Osteoblast (primary cell): Measurements from ENCODE around the gene P3H1. TPM values are rescaled to one million over a fixed set of nuclear protein-coding genes. Genes with fewer than 3 reads are reported as not detected.
A peak's percentile ranks its signal among the peaks of the same experiment; 100 is the strongest.

ENCODE experiments used
- DNase-seq: peaks from one replicate; pipeline ENCODE4 v3.0.0; 2011; ENCODE audit warnings: low spot score, mixed read lengths; ENCODE audit not compliant: insufficient read length; ENCODE audit errors: missing footprints
- H2AFZ ChIP-seq: 2 replicates; pipeline ENCODE4 v1.6.0; 2011; ENCODE audit warnings: mild to moderate bottlenecking, low read length
- H3K27ac ChIP-seq: 2 replicates; pipeline ENCODE4 v1.5.1; 2011; ENCODE audit warnings: mild to moderate bottlenecking, low read depth, low read length, moderate library complexity
- H3K27me3 ChIP-seq: 2 replicates; pipeline ENCODE4 v1.6.0; 2012; ENCODE audit warnings: mild to moderate bottlenecking, control low read depth, inconsistent platforms, low read length, moderate library complexity; ENCODE audit not compliant: insufficient read depth
- H3K36me3 ChIP-seq: 2 replicates; pipeline ENCODE4 v1.5.1; 2011; ENCODE audit warnings: mild to moderate bottlenecking, low read length, control low read depth, moderate library complexity; ENCODE audit not compliant: insufficient read depth
- H3K4me1 ChIP-seq: 2 replicates; pipeline ENCODE4 v1.5.1; 2011; ENCODE audit warnings: mild to moderate bottlenecking, low read length, control low read depth, moderate library complexity; ENCODE audit not compliant: insufficient read depth
- H3K4me2 ChIP-seq: 2 replicates; pipeline ENCODE4 v1.6.0; 2011; ENCODE audit warnings: mild to moderate bottlenecking, low read length; ENCODE audit not compliant: insufficient read depth
- H3K4me3 ChIP-seq: fragments of 200-600 bp; sonication (generic); 3 replicates; pipeline ENCODE4 v1.5.1; 2012; ENCODE audit warnings: mild to moderate bottlenecking, low read length, inconsistent platforms; ENCODE audit not compliant: insufficient read depth
- H3K79me2 ChIP-seq: 2 replicates; pipeline ENCODE4 v1.6.0; 2012; ENCODE audit warnings: mild to moderate bottlenecking, low read length, control low read depth, inconsistent platforms; ENCODE audit not compliant: insufficient read depth
- H3K9me3 ChIP-seq: 2 replicates; pipeline ENCODE4 v1.5.1; 2011; ENCODE audit warnings: low read depth, low read length, control low read depth
- H4K20me1 ChIP-seq: 2 replicates; pipeline ENCODE4 v1.6.0; 2012; ENCODE audit warnings: mild to moderate bottlenecking, low read length, control low read depth; ENCODE audit not compliant: insufficient read depth
- total RNA-seq: library from RNA; depleted of rRNA; stranded (reverse); fragments of >200 nt; gene quantifications from 2 replicates; pipeline ENCODE4 v1.2.3, GENCODE V29; 2012
- TF ChIP-seq, protein P1 (sequence below): IDR thresholded peaks from 2 replicates; pipeline ENCODE4 v1.5.1; 2011; ENCODE audit warnings: mild to moderate bottlenecking, low read depth, low read length, moderate library complexity; ENCODE audit errors: extremely low read depth

Gene P3H1
- total RNA-seq, 1 donor, result 213 TPM

DNA sequence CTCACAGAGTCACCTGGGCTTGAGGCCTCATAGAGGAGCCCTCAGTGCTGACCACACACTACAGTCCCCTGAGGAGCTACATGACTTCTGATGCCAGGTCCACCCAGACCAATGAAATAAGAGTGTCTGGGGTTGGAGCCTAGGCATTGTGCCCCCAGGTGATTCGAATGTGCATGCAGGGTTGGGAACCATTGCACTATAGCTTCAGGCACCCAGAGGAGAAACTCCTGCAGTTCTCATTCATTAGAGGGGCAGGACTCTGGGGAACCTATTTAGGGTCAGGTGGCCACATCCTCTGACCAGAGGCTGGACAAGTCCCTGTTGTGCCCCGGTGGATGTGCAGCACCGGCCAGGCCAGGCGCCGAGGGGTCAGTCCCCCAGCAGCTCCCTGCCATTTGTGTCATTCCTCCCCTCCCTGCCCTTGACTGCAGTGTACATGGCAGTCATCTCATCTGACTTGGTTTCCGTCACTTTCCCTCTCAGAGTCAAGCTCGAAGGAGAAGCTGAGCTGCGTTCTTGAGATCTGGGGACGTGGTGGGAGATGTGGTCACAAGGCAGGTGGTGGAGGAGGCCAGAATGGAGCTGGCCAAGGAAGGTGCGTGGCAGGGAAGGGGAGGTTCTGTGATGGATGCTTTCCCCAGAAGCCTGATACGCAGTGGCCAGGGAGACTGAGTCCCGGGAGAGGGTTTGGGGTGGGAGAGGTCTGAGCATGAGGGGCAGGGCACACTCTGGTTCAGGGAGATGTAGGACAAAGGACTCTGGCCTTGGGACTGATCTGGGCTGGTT, 33.2 kb downstream of the P3H1 start:
- TF ChIP-seq, protein P1, sequence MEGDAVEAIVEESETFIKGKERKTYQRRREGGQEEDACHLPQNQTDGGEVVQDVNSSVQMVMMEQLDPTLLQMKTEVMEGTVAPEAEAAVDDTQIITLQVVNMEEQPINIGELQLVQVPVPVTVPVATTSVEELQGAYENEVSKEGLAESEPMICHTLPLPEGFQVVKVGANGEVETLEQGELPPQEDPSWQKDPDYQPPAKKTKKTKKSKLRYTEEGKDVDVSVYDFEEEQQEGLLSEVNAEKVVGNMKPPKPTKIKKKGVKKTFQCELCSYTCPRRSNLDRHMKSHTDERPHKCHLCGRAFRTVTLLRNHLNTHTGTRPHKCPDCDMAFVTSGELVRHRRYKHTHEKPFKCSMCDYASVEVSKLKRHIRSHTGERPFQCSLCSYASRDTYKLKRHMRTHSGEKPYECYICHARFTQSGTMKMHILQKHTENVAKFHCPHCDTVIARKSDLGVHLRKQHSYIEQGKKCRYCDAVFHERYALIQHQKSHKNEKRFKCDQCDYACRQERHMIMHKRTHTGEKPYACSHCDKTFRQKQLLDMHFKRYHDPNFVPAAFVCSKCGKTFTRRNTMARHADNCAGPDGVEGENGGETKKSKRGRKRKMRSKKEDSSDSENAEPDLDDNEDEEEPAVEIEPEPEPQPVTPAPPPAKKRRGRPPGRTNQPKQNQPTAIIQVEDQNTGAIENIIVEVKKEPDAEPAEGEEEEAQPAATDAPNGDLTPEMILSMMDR, result no peak

DNA sequence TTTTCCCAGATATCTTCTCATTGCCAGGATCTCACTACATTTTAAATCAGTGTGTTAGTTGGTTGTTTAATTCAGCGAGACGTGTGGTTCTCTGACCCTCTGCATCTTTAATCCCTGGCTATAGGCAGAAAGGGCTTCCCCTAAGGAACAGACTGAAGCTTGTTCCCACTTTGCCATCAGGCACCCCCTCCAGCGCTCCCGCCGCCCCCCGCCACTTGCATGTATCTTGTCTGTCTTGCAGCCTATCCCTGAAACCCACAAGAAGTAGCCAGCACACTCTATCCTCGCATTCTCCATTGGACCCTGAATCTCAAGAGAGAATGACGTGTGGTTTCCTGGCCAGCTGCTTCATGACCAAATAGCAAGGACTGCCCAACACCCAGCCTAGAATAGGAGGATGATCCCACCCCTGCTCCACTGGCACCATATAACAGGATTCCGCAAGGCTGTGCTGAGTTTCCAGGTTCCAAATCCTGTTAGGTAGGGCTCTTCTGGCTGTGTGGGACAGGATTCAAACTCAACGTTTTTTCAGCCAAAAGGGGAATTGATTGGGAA, 34.6 kb downstream of the P3H1 start:
- Histone ChIP-seq H3K36me3 (no peaks in the 10 kb centered on the region), H3K4me2 (peak overlapping the region; percentile 23), H3K4me3 (no peak overlapping the region), H4K20me1 (no peaks in the 10 kb centered on the region), H3K27me3 (no peaks in the 10 kb centered on the region), H3K9me3 (no peaks in the 10 kb centered on the region), H3K79me2 (no peaks in the 10 kb centered on the region), H3K27ac (no peak overlapping the region), H3K4me1 (no peaks in the 10 kb centered on the region), H2AFZ (peak overlapping the region; percentile 41)
- peak; percentile 87 for DNase-seq
- TF ChIP-seq, protein P1, result no peak

More for the DNA sequence above, 33.2 kb downstream of the P3H1 start:
- Histone ChIP-seq H3K27me3 (no peaks in the 10 kb centered on the region), H2AFZ (no peak overlapping the region), H3K4me1 (no peaks in the 10 kb centered on the region), H4K20me1 (no peaks in the 10 kb centered on the region), H3K27ac (no peak overlapping the region), H3K36me3 (no peaks in the 10 kb centered on the region), H3K4me2 (no peak overlapping the region), H3K4me3 (no peak overlapping the region), H3K79me2 (no peaks in the 10 kb centered on the region), H3K9me3 (no peaks in the 10 kb centered on the region)
- DNase-seq, result peak; percentile 69

- TF ChIP-seq, protein P1, result no peak
- DNase-seq, result peak; percentile 26
- Histone ChIP-seq H3K4me1 (no peaks in the 10 kb centered on the region), H3K27ac (no peak overlapping the region), H3K9me3 (no peaks in the 10 kb centered on the region), H2AFZ (no peak overlapping the region), H4K20me1 (no peaks in the 10 kb centered on the region), H3K4me3 (no peak overlapping the region), H3K79me2 (no peaks in the 10 kb centered on the region), H3K27me3 (no peaks in the 10 kb centered on the region), H3K4me2 (no peak overlapping the region), H3K36me3 (no peaks in the 10 kb centered on the region)
Observed at GRCh38 chr1:42731585-42731984, 35.2 kb downstream of the P3H1 start.

- no peaks in the 10 kb centered on the region for H3K4me1 ChIP-seq
- H4K20me1 ChIP-seq, result no peaks in the 10 kb centered on the region
- no peak for DNase-seq
- no peaks in the 10 kb centered on the region for H3K79me2 ChIP-seq
- H3K36me3 ChIP-seq, result no peaks in the 10 kb centered on the region
- H3K4me2 ChIP-seq, result no peak overlapping the region
- H2AFZ ChIP-seq, result no peak overlapping the region
- H3K27ac ChIP-seq, result no peak overlapping the region
- no peaks in the 10 kb centered on the region for H3K27me3 ChIP-seq
- TF ChIP-seq, protein P1, result no peak
- no peaks in the 10 kb centered on the region for H3K9me3 ChIP-seq
- no peak overlapping the region for H3K4me3 ChIP-seq
Observed at GRCh38 chr1:42730988-42731387, 35.8 kb downstream of the P3H1 start.
